AG09309 (cell line): ENCODE data around the gene GAB1.

Source experiments
- DNase-seq: peaks from one replicate; pipeline ENCODE4 v3.0.0-alpha.2; 2010; ENCODE audit warnings: low read depth
- H3K4me3 ChIP-seq: 2 replicates; pipeline ENCODE4 v1.5.1; 2011; ENCODE audit warnings: mild to moderate bottlenecking, low read depth, low read length, moderate library complexity; ENCODE audit not compliant: control insufficient read depth
- CTCF ChIP-seq: IDR thresholded peaks from 2 replicates; pipeline ENCODE4 v1.5.1; 2011; ENCODE audit warnings: mild to moderate bottlenecking, low read depth, low read length, inconsistent platforms; ENCODE audit not compliant: insufficient read depth, control insufficient read depth; ENCODE audit errors: missing control alignments

Gene GAB1

GRCh38 chr4:143356493-143356892 is 19.8 kb downstream of the GAB1 start:
- TF ChIP-seq CTCF = no peak
- H3K4me3 ChIP-seq = no peak overlapping the region
- DNase-seq = no peak

GRCh38 chr4:143357161-143357845 is 20.6 kb downstream of the GAB1 start:
- no peak for TF ChIP-seq CTCF
- DNase-seq = no peak

GRCh38 chr4:143358419-143358818 is 21.7 kb downstream of the GAB1 start:
- no peak for DNase-seq
- TF ChIP-seq CTCF = no peak
- no peak overlapping the region for H3K4me3 ChIP-seq

More at GRCh38 chr4:143357161-143357845, 20.6 kb downstream of the GAB1 start:
- H3K4me3 ChIP-seq = no peak overlapping the region

GRCh38 chr4:143358923-143359643 is 22.4 kb downstream of the GAB1 start:
- TF ChIP-seq CTCF = no peak
- H3K4me3 ChIP-seq = no peak overlapping the region
- DNase-seq = no peak

GRCh38 chr4:143359644-143360193 is 23.0 kb downstream of the GAB1 start:
- TF ChIP-seq CTCF = no peak
- no peak for DNase-seq
- no peak overlapping the region for H3K4me3 ChIP-seq

- H3K4me3 ChIP-seq = no peak overlapping the region
- TF ChIP-seq CTCF = no peak
- no peak for DNase-seq
These were observed 24.4 kb downstream of the GAB1 start for GRCh38 chr4:143360838-143361625.
